SIG-M5 treated with dmso at 0.1 percent for 504 hours (cell line): ENCODE measurements around the gene PSMD12.
"Not testable (repeated sequence)": the region's sequence is repeated elsewhere in the genome, so short reads cannot be mapped to it uniquely, and the experiment has no call there.

Experiments used
- DNase-seq: peaks from one replicate; lab custom pipeline; 2025; ENCODE audit not compliant: unreplicated experiment; lab: John Stamatoyannopoulos, UW

The PSMD12 gene

DNA sequence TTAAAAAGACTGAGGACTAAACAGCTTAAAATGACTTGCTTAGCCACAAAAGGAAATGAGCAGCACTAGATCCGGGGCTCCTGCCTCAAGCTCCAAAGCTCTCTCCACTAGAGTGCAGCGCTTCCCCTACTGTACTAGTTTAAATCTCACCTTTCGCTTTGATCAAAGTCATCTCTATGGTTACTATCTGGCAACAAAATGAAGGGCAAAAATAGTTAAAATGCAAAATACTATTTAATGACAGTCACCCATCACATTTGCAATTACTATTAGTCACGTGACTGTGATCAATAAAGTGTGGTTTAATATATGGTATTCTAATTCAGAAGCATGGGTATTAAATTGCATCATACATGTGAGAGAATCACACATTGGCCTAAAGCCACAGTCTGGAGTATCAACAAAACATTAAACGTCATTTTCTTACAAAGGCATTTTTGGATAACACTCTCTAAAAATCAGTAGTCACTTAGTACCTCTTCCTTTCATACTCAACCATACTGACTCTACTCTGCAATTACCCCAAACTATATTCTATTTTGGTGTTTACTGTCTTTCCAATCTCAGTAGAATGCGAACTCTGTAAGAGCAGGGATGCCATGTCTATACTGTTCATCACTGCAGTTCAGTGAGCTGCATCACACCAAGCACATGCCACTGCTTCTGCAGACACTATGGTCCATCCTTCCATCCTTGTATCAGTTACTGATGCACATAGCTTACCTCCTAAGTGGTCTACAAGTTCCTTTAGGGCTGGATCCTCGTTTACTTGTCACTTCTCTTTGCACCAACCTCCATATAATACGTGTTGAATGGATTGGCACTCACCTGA is 6.2 kb downstream of the PSMD12 start:
- peak; percentile 72 for DNase-seq

DNA sequence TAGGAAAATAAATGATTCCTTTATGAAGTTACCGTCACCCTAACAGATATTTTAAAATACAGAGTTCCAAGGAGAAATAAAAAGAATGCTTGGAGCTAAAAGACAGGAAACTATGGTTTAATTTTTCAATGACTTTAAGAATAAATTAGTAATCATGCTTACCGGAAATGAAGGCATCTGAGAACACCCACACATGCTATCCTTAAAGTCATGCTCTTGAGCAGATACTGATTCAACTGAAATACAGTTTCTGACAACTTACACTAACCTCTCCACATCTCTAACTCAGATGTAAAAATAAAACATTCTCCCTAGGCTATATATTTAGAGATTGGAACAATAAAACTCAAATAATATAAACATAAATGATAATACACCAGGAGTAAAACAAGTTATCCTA is 7.8 kb downstream of the PSMD12 start:
- no peak for DNase-seq

DNA sequence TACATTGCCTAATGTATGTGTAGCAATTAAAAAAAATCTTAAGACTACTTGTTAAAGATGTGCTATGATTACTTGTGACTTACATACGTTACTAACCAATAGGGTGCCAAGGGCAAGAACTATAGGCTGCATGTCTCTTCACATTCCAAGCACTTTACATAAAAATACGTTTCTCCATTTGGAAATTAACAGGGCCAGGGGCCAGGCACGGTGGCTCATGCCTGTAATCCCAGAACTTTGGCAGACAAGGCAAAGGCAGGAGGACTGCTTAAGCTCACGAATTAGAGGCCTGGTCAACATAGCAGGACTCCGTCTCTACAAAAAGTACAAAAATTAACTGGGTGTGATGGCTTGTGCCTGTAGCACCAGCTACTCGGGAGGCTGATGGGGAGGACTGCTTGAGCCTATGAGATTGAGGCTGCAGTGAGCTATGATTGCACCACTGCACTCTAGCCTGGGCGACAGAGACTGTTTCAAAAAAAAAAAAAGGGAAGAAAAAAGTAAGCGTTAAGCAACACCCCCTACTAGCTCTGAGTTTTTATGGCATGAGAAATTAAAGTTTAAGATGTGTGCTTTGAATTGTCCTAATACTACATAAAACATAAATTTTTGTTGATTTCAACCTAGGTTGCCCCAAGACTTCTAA is 12.3 kb downstream of the PSMD12 start:
- peak; percentile 74 for DNase-seq

DNA sequence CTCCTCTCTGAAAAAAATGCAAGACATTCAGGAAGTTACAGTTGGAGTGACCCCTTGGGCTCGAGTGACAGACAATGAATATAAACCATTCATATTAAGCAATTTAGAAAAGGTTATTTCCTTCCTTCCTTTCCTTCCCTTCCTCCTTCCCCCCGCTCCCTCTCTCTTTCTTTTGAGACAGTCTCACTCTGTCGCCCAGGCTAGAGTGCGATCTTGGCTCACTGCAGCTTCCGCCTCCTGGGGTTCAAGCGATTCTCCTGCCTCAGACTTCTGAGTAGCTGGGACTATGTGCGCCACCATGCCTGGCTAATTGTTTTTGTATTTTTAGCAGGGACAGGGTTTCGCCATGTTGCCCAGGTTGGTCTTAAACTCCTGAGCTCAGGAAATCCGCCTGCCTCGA is 13.2 kb downstream of the PSMD12 start:
- DNase-seq: no peak

DNA sequence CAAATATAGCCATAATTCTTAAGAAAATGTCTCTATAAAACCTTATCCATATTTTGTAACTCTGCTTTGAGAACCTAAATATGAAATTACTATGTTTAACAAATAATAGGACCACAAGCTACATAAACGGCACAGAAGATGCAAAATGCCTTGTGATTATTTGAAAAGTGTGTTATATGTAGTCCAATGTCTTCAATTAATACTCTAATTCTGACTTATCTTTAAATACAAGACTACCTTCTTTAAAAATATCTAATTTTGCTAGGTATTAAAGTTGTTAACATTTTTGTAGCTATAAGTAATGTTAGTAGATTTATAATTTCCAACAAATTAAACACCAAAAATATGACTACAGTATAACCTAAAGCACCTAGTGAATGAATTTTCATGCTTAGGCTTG is 17.0 kb downstream of the PSMD12 start:
- DNase-seq: no peak

DNA sequence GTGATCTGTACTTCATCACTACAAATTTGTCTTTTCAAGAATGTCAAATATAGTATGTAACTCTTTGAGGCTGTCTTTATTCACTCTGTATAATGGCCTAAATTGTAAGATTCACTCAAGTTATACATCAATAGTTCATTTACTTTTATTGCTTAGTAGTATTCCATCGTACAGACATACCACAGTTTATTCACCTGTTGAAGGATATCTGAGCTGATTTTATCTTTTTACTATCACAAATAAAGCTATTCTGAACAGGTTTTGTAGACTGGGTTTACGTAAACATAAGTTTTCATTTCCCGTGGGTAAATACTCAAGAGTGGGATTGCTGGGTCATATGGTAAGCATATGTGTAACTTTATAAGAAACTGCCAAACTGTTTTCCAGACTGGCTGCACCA is 18.6 kb downstream of the PSMD12 start:
- DNase-seq: no peak

DNA sequence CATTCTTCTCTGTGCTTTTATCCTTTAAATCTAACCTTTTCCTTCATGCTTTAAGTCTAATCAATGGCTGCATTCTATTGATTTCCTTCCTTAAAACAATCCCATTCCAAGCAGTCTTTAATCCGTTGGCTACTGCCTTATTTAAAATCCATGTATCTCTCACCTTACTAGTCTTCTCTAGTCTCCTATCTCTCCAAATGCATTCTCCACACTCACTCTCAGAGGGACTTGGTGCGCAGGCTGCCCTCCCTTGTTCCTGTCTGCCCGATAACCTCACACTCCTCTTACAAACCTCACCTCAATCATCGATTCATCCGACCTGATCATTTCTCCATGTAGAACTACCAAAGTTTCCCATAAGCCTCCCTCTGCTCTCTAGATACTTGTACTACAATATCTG is 23.1 kb downstream of the PSMD12 start:
- DNase-seq: no peak

DNA sequence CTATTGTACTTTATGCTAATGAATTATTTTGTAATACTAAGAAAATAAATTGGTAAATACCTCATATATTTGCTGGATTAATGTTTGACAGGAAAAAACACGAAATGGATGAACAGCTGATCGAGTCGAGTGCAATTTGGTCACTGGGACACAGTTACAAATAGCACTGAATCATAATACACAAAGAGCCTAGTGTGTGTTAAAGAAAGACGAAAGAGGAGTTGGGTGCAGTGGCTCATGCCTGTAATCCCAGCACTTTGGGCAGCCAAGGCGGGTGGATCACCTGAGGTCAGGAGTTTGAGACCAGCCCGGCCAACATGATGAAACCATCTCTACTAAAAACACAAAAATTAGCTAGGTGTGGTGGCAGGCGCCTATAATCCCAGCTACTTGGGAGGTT is 28.0 kb downstream of the PSMD12 start:
- DNase-seq: not testable (repeated sequence)

DNA sequence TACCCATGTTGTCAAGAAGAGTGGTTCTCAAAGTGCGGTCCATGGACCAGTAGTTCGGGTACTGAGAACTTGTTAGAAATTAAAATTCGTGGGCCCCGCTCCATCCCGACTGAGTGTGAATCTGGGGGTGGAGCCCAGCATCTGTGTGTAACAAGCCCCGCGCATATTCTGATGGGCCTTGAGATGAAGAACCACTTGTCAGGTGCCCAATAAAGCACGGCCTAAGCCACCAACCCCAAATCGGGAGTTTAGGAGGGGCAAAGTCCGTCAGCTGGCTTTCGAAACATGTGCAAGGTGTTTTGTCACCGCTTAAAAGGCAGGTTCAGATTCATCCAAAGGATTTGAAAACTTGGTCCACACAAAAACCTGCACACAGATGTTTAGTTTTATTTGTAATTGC is 29.5 kb downstream of the PSMD12 start:
- DNase-seq: no peak

DNA sequence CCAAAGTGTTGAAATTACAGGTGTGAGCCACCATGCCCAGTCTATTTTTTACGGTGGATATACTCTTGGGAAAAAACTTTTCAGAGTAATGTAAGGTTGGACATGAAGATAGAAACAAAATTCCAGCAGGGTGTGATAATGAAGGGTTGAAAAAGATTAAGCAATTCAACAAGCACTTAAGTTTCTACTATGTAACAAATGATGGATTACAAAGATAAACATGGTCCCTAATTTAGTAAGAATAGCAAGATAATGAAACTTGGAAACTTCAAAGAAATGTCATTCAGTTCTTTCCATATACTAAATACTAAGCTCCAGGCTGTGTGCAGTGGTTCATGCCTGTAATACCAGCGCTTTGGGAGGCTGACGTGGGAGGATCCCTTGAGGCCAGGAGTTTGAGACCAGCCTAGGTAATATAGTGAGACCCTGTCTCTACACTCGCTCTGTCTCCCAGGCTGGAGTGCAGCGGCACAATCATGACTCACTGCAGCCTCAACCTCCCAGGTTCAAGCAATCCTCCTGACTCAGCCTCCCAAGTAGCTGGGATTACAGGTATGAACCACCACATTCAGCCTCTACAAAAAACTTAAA is 31.0 kb downstream of the PSMD12 start:
- no peak for DNase-seq

DNA sequence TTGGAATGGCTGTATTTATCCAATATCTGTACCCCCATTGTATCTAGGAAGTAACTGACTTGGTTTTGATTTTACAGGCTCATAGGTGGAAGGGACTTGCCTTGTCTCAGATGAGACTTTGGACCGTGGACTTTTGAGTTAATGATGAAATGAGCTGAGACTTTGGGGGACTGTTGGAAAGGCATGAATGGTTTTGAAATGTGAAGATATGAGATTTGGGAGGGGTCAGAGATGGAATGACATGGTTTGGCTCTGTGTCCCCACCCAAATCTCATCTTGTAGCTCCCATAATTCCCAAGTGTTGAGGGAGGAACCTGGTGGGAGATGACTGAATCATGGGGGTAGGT is 34.2 kb downstream of the PSMD12 start:
- DNase-seq: not testable (repeated sequence)

DNA sequence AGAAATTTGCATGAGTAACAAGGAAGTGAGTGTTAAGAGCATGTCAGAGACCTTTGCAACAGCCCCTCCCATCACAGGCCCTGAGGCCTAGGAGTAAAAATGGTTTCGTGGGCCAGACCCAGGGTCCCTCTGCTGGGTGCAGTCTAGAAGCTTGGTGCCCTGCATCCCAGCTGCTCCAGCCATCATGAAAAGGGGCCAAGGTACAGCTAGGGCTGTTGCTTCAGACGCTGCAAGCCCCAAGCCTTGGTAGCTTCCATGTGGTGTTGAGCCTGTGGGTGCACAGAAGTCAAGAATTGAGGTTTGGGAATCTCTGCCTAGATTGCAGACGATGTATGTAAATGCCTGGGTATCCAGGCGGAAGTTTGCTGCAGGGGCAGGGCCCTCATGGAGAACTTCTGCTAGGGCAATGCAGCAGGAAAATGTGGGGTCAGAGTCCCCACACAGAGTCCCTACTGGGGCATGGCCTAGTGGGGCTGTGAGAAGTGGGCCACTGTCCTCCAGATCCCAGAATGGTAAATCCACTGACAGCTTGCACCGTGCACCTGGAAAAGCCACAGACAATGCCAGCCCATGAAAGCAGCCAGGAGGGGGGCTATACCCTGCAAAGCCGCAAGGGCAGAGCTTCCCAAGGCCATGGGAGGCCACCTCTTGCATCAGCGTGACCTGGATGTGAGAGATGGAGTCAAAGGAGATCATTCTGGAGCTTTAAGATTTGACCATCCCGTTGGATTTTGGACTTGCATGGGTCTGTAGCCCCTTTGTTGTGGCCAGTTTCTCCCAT is 34.8 kb downstream of the PSMD12 start:
- not testable (repeated sequence) for DNase-seq

DNA sequence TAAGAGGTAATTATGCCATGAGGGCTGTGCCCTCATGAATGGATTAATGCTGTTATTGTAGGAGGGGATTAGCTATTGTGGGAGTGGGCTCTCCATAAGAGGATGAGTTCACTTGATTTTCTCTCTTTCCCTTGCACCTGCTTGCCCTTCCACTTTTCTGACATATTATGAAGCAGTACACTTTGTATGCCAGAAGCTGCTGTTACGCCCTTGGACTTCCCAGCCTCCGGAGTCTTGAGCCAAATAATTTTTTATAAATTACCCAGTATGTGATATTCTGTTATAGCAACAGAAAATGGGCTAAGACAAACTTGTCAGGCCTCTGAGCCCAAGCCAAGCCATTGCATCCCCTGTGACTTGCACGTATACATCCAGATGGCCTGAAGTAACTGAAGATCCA is 38.4 kb downstream of the PSMD12 start:
- no peak for DNase-seq

DNA sequence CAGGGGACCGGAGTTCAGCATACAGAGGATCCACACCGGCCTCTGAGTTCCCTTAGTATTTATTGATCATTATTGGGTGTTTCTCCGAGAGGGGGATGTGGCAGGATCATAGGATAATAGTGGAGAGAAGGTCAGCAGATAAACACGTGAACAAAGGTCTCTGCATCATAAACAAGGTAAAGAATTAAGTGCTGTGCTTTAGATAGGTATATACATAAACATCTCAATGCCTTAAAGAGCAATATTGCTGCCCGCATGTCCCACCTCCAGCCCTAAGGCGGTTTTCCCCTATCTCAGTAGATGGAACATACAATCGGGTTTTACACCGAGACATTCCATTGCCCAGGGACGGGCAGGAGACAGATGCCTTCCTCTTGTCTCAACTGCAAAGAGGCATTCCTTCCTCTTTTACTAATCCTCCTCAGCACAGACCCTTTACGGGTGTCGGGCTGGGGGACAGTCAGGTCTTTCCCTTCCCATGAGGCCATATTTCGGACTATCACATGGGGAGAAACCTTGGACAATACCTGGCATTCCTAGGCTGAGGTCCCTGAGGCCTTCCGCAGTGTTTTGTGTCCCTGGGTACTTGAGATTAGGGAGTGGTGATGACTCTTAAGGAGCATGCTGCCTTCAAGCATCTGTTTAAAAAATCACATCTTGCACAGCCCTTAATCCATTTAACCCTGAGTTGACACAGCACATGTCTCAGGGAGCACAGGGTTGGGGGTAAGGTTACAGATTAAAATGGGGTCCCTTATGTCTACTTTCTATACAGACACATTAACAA is 39.2 kb downstream of the PSMD12 start:
- DNase-seq: not testable (repeated sequence)

DNA sequence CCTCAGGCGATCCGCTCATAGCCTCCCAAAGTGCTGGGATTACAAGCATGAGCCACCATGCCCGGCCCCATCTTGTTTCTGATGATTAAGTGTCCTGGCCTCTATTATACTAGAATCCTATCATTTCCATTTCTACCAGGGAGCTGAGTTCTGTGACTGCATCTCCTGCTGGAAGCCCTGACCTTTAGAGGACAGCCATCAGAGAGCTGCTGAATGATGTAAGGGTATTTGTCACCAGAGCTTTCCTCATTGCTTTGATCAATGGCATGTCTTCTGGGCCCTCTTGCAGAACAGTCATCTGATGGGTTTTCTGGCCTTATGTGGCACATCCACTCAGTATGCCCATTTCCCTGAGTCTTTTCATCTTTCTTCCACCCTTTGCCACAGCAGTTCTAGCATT is 39.9 kb downstream of the PSMD12 start:
- no peak for DNase-seq

DNA sequence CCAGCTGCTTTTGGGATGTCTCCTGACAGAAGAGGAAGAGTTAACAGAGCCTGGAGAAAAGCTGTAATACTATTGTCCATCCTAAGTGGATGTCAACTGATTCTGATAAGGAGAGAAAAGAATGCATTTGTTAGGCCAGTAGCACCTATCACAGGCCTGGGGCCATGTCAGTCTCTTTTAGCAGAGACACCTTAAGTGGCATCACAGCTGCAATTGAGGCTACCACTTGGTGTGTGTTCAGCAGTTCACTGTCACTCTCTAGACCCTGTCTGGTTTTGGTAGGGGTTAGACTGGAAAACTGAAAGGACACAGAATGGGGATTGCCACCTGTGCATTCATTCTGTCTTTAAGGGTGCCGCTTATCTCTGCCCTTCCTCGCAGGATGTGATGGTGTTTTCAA is 42.0 kb downstream of the PSMD12 start:
- no peak for DNase-seq

DNA sequence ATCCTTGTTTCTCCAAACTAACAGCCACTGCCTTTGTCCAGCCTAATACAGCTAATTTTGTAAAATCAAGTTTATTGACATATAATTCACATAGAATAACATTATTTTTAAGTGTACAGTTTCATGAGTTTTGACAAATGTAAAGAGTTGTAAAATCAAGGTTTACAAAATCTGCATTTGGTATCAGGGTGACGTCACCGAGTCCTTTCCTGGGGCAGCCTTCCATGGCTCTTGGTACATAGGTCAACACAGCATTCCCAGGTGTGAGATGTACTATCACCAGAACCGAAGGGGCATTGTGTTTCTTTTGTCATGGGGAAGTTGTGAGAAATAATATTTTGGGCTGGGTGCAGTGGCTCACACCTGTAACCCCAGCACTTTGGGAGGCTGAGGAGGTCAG is 42.9 kb downstream of the PSMD12 start:
- DNase-seq: no peak

DNA sequence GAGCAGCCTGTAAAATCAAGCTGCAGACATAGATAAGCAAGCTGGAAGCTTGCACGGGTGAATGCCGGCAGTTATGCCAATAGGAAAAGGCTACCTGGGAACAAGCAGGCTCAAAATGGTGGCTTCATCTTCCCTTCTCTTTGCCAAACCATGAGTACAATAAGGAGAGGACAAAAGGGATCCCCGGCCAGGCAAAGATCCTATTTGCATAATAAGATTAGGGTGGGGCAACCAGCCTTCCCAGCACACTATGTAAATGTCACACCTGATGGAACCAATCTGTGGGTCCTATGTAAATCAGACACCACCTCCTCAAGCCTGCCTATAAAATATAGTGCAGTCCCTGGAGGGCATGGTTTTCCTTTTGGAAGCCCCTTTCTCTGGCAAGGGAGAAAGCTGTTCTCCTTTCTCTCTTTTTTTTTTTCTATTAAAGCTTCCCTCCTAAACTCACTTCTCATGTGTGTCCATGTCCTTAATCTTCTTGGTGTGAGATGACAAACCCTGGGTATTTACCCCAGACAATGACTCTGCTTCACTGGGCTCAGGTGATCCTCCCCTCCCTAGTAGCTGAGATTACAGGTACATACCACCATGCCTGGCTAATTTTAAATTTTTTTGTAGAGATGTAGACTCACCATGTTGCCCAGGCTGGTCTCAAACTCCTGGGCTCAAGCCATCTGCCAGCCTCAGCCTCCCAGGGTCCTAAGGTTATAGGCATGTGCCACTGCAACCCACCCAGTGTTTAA is 44.2 kb downstream of the PSMD12 start:
- DNase-seq: peak; percentile 54

DNA sequence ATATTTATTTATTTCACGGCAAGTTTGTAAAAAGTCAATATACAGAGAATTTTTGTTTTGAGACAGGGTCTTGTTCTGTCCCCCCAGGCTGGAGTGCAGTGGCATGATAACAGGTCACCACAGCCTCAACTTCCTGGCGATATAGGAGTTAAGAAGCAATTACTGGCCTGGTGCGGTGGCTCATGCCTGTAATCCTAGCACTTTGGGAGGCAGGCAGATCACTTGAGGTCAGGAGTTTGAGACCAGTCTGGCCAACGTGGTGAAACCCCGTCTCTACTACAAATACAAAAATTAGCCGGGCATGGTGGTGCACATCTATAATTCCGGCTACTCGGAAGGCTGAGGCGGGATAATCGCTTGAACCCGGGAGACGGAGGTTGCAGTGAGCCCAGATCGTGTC is 44.9 kb downstream of the PSMD12 start:
- not testable (repeated sequence) for DNase-seq

DNA sequence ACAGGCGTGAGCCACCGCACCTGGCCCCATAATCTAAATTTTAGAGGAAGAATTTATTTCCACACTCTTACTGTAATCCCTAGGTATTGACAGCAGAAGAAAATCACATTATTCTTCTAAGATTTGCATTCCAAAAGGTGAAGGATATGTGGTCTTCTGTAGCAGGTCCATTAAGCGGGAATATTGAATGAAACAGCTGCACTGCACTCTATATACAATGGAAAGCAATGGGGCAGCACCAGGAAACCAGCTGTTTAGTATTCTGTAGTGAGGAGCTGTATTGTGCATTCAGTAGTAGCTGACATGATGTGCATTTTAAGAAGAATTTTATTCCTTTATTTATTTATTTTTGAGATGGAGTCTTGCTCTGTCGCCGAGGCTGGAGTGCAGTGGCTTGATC is 49.6 kb downstream of the PSMD12 start:
- DNase-seq: no peak
